Cardiac fibroblast (primary cell): ENCODE results near the gene FAM184B.

Source experiments
- DNase-seq, 2 donors: peaks; one replicate each; pipeline versions ENCODE4 v3.0.0 to v3.0.0-alpha.2; 2010; ENCODE audit warnings: low read depth in 2 of 2
- H3K4me3 ChIP-seq, 2 donors: replicated peaks in 1 of 2; 1 replicate in 1 of 2; 2 replicates in 1 of 2; pipeline ENCODE4 v1.5.1; 2011; ENCODE audit warnings: low read depth in 2 of 2, low read length in 2 of 2, mild to moderate bottlenecking in 2 of 2, moderate library complexity in 1 of 2
- TF ChIP-seq, protein P1 (sequence below): IDR thresholded peaks from one replicate; pipeline ENCODE4 v1.5.1; 2011; ENCODE audit warnings: low read depth, mild to moderate bottlenecking, low read length, inconsistent platforms

Gene FAM184B

DNA sequence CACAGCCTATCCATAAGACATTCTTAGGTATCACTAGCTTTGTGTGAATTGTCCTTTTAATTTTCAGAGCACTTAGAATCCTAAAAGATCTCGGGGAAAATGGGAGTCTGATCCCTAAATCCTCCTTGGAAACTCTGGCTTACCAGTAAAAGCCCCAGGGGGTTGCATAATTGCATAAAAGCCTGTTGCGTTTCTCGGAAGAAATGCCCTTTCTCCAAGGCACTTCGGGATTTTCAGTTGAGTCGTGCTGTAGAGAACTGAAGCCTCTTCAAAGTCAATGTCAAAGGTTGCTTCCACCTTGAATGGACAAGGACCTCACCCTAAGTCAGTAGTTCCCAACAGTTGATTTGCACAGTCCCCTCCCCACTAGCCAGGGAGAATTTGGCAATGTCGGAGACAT is 20.8 kb downstream of the FAM184B start:
- TF ChIP-seq, protein P1, sequence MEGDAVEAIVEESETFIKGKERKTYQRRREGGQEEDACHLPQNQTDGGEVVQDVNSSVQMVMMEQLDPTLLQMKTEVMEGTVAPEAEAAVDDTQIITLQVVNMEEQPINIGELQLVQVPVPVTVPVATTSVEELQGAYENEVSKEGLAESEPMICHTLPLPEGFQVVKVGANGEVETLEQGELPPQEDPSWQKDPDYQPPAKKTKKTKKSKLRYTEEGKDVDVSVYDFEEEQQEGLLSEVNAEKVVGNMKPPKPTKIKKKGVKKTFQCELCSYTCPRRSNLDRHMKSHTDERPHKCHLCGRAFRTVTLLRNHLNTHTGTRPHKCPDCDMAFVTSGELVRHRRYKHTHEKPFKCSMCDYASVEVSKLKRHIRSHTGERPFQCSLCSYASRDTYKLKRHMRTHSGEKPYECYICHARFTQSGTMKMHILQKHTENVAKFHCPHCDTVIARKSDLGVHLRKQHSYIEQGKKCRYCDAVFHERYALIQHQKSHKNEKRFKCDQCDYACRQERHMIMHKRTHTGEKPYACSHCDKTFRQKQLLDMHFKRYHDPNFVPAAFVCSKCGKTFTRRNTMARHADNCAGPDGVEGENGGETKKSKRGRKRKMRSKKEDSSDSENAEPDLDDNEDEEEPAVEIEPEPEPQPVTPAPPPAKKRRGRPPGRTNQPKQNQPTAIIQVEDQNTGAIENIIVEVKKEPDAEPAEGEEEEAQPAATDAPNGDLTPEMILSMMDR = no peak
- no peak for DNase-seq
- no peak overlapping the region for H3K4me3 ChIP-seq

DNA sequence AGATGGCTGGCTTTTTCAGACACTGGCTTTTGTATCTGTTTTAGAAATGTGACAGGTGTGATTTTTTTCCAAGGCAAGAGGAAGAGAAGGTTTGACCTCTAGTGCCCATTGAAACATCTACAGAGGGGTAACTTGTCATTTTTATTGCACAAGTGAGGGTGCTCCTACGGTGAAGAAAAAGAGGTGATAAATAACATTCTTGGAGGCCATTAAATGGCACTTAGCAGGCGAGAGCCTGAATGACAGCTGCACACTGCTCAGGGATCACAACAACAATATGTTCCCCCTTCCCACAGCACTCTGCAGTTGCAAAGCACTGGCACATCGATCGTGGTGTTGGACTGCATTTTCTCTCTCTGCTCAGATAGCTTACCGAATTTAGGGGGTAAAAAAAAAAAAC is 22.9 kb downstream of the FAM184B start:
- TF ChIP-seq, protein P1 = no peak
- H3K4me3 ChIP-seq = no peak overlapping the region
- no peak for DNase-seq

DNA sequence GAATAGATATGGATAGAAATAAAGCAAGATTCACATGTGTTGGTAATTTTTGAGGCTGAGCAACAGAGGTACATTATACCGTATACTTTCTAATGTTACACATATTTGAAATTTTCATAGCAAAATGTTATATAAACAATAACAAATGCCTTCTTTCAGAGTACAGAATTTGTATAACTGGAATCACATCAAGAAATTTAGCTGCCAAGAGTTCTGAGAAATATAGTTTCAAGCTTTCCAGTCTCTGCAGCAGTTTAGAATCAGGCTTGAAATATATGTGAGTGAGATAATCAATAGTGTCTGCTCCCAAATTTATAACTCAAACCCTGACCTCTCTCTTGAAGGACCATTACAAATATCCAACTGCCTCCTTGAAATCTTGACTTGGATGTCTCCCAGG is 23.8 kb downstream of the FAM184B start:
- no peak for DNase-seq
- H3K4me3 ChIP-seq = no peak overlapping the region
- TF ChIP-seq, protein P1 = no peak

DNA sequence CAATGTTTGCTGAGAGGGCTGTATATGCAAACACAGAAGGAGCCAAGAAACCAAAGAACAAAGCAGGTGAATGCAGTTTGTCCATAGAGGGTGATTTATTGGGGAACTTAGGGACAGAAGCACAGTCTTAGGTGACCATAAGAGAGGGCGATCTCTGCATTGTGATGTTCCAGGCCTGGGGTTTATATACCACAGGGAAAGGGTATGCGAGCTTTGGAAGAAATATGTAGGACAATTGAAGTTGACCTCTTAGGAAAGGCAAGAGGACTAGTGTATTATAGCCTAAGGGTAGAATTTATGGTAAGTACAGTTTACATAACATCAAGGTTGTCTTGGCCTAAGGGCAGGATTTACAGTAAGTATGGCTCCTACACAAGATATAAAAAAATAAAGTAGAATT is 27.8 kb downstream of the FAM184B start:
- TF ChIP-seq, protein P1 = no peak
- DNase-seq = no peak
- H3K4me3 ChIP-seq = no peak overlapping the region

DNA sequence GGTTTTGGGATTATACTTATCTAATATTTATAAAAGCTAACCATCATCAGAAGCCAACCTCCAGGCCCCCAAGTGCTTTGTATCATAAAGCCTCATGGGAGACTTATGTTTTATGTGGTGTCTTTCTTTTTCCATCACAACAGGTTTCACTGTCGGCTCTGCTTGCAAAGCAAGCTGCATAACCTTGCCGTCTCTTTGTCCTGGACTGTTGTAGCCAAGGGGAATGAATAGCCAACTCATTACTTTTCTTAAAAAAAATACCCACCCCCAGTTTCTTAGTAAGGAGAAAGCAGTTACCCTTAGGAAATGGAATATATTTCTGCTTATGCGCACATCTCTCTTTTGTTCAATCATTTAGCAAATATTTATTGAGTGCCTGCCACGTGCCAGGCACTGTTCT is 40.7 kb downstream of the FAM184B start:
- H3K4me3 ChIP-seq = no peak overlapping the region
- DNase-seq = no peak
- TF ChIP-seq, protein P1 = no peak

DNA sequence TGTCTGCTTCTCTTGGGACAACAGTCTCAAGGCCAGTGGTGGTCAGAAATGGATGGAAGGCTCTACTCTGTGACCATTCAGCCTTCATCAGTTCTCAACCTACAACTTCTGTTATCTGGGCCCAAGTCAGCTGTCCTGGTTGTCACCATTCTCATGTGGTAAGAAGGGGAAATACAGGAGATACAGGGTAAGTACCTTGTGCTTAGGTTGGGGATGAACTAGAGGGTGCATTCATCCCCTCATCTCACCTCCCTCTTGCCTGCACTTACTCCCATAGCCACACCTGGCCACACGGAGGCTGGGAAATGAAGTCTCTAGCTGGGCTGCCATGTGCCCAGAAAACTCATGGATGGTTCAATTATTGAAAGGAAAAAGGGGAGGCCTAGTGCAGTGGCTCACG is 44.9 kb downstream of the FAM184B start:
- no peak overlapping the region for H3K4me3 ChIP-seq
- TF ChIP-seq, protein P1 = no peak
- no peak for DNase-seq

DNA sequence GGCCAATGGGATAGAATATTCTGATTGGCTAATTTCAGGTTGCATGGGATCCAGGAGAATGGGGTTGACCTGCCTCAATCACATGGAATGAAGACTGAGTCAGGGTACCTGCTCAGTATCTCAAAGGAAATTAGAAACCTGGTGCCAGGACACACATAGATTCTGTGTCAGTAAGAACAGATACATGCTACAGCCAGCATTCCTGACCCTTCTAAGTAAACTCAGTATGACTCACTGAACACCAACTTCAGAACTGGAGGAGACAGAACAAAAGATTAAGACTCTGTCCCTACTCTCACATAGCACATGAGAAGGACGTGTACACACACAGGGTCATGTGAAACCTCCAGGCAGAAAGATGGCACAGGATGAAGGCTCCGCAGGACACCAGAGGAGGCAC is 54.5 kb downstream of the FAM184B start:
- TF ChIP-seq, protein P1 = no peak
- no peak overlapping the region for H3K4me3 ChIP-seq
- no peak for DNase-seq
